GM19452 (cell line): ENCODE results near the gene NLRP12.
"Not testable (repeated sequence)": the region's sequence is repeated elsewhere in the genome, so short reads cannot be mapped to it uniquely, and the experiment has no call there.

Experiments used
- ATAC-seq: cut with Tn5 transposase; IDR thresholded peaks from one replicate; pipeline ENCODE4 v1.9.1; 2021; ENCODE audit not compliant: unreplicated experiment

Gene NLRP12

GRCh38 chr19:53781332-53781731 is 42.8 kb downstream of the NLRP12 start:
- not testable (repeated sequence) for ATAC-seq

GRCh38 chr19:53780506-53780905 is 43.6 kb downstream of the NLRP12 start:
- no peak for ATAC-seq

DNA sequence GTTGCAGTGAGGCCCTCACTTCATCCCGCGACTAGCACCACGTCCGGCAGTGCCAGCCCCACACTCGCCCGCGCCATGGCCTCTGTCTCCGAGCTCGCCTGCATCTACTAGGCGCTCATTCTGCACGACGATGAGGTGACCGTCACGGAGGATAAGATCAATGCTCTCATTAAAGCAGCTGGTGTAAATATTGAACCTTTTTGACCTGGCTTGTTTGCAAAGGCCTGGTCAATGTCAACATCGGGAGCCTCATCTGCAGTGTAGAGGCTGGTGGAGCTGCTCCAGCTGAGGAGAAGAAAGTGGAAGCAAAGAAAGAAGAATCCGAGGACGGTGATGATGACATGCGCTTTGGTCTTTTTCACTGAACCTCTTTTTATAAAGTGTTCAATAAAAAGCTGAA is 48.6 kb downstream of the NLRP12 start:
- no peak for ATAC-seq

GRCh38 chr19:53774491-53774890 is 49.6 kb downstream of the NLRP12 start:
- ATAC-seq: not testable (repeated sequence)

- no peak for ATAC-seq
Observed at GRCh38 chr19:53773999-53774398, 50.1 kb downstream of the NLRP12 start.

DNA sequence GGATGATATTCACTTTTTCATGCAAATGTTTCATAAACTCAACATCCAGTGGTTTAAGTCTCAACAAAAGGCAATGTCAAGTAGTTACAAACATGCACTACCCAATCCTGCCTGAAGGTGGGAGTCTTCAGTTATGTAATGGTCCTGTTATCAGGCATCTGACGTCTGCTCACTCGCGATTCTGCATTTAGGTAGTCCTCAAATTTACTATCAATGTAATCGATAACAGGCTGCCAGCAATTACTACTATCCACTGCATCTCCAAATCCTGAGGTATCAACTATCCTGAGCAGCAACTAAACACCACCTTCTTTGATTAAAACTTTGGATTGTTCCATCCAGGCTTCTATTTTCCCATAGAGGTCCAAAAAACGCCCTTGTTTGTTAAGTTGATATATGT is 51.2 kb downstream of the NLRP12 start:
- ATAC-seq: no peak

GRCh38 chr19:53771144-53771543 is 53.0 kb downstream of the NLRP12 start:
- ATAC-seq: no peak

GRCh38 chr19:53769696-53770309 is 54.3 kb downstream of the NLRP12 start:
- ATAC-seq: not testable (repeated sequence)

- no peak for ATAC-seq
Observed at GRCh38 chr19:53768401-53768800, 55.7 kb downstream of the NLRP12 start.

DNA sequence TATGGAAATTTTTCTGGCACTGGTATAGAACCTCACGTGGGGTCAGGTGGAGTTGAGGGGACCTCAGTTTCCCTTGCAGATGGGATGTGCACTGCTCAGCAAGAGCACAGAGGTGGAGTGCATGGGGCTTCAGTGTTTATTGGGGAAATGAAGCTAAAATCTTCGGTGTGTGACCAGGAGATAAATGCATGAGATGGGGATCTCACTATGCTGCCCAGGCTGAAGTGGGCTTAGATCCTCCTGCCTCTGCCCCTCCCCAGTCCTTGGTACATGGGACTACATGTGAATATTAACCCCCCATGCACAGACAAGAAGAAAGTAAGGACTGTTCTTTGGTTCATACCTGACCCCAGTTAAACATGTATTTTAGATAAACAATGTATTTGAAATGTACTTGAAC is 65.1 kb downstream of the NLRP12 start:
- not testable (repeated sequence) for ATAC-seq
